Measurements from ENCODE around the gene MGAT4B. TPM values are rescaled to one million over a fixed set of nuclear protein-coding genes. Genes with fewer than 3 reads are reported as not detected.

The MGAT4B gene
- total and polyA plus RNA-seq, 2 of the 4 experiments (the other 2 are of a cell fraction) = 73.7 to 155 TPM

GRCh38 chr5:179796877-179797608, 9.6 kb downstream of the MGAT4B start (continued):
- TF ChIP-seq ELK1 (IDR thresholded peaks at IDR 0.05; ENCODE audit: borderline replicate concordance, low read depth, low read length) = no peak

All from IMR-90 (cell line).